Sigmoid colon (tissue), 7 donors: ENCODE measurements around the gene TRPM6. TPM values are rescaled to one million over a fixed set of nuclear protein-coding genes. Genes with fewer than 3 reads are reported as not detected.

ENCODE experiments used
- DNase-seq: peaks from one replicate; pipeline ENCODE4 v3.0.0-alpha.2; 2019
- H3K27ac ChIP-seq, 4 donors: fragments of 200-600 bp; sonication (generic); one replicate each; pipeline ENCODE4 v1.5.1; 2016 to 2019; ENCODE audit warnings: mild to moderate bottlenecking in 1 of 4
- H3K27me3 ChIP-seq, 3 donors: fragments of 200-600 bp; sonication (generic); one replicate each; pipeline ENCODE4 v1.5.1; 2019; ENCODE audit warnings: mild to moderate bottlenecking in 1 of 3
- H3K36me3 ChIP-seq, 4 donors: fragments of 200-600 bp; sonication (generic); one replicate each; pipeline ENCODE4 v1.5.1; 2016 to 2019
- H3K4me1 ChIP-seq, 4 donors: fragments of 200-600 bp; sonication (generic); one replicate each; pipeline ENCODE4 v1.5.1; 2017 to 2019
- H3K4me3 ChIP-seq, 4 donors: fragments of 200-600 bp; sonication (generic); one replicate each; pipeline ENCODE4 v1.5.1; 2017 to 2019; ENCODE audit warnings: mild to moderate bottlenecking in 2 of 4, moderate library complexity in 1 of 4
- H3K9me3 ChIP-seq, 4 donors: fragments of 200-600 bp in 3 of 4; sonication (generic) in 3 of 4; one replicate each; pipeline versions ENCODE4 v1.5.1 to v1.6.1; 2013 to 2019
- EP300 ChIP-seq, 4 donors: sonication (generic); formaldehyde crosslinking; IDR thresholded peaks; one replicate each; pipeline ENCODE4 v1.6.1; 2017; ENCODE audit warnings: antibody characterized with exemption in 4 of 4
- POLR2A ChIP-seq, 2 donors: fragments of 450-650 bp; IDR thresholded peaks; one replicate each; pipeline ENCODE4 v1.6.1; 2016; ENCODE audit warnings: antibody characterized with exemption in 2 of 2, mild to moderate bottlenecking in 2 of 2, moderate library complexity in 2 of 2
- POLR2AphosphoS5 ChIP-seq, 4 donors: sonication (generic); formaldehyde crosslinking; IDR thresholded peaks; one replicate each; pipeline ENCODE4 v1.6.1; 2017; ENCODE audit warnings: antibody characterized with exemption in 4 of 4
- WGBS, 2 donors: extraction: QIAGEN DNeasy Blood & Tissue Kit; methylation state at CpG; one replicate each; pipeline ENCODE4 v1.1.7; 2013; 5-methylcytosine and 5-hydroxymethylcytosine counted together
- intact Hi-C: fragments of 100-400 bp; cut with DNase I; formaldehyde crosslinking; loops from one replicate; pipeline ENCODE4 v1.15.1; 2023
- polyA plus RNA-seq, 3 donors: library from polyadenylated mRNA; stranded (reverse); fragments of 200-250 nt; gene quantifications; one replicate each; pipeline ENCODE4 v1.2.3, GENCODE V29; 2013
- total RNA-seq, 4 donors: library from RNA; depleted of rRNA; stranded (reverse); fragments of >200 nt; gene quantifications; one replicate each; pipeline ENCODE4 v1.1.0, GENCODE V29; 2016
- TF ChIP-seq, protein P1 (sequence below), 4 experiments: fragments of 450-650 bp in 3 of 4; fragments of 200-600 bp in 1 of 4; IDR thresholded peaks; one replicate each; pipeline ENCODE4 v1.5.1; 2016 to 2019; ENCODE audit warnings: antibody characterized with exemption in 4 of 4, mild to moderate bottlenecking in 3 of 4, moderate library complexity in 2 of 4
- donor health status: healthy with polysubstance abuse.
- donor health status: Bipolar disorder and iron deficiency.
- donor health status: healthy.

TRPM6 gene
- total and polyA plus RNA-seq, 7 donors: 0.41 to 12.7 (median 6.7) TPM; not detected in 2

DNA sequence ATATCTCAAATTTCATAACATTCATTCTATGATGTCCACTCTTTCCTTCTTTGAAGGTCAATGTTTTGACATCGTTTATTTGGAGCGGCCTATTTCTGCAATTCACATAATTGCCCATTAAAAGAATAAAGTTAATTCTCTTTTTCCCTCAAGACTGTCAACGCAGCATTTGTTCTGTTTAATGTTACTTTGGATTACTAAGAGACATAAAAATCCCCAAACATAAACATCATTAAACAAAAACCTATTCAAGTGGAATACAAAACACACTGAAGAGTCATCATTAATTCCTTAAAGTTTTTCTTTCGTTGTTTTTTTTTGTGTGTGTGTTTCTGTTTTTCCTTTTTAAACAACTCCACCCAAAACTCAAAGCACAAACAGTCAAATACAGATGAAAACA is 151.1 kb downstream of the TRPM6 start:
- TF ChIP-seq POLR2AphosphoS5 (IDR thresholded peaks at IDR 0.05) (no peak), EP300 (IDR thresholded peaks at IDR 0.05) (no peak), POLR2A (IDR thresholded peaks at IDR 0.05) (no peak)
- TF ChIP-seq, protein P1, sequence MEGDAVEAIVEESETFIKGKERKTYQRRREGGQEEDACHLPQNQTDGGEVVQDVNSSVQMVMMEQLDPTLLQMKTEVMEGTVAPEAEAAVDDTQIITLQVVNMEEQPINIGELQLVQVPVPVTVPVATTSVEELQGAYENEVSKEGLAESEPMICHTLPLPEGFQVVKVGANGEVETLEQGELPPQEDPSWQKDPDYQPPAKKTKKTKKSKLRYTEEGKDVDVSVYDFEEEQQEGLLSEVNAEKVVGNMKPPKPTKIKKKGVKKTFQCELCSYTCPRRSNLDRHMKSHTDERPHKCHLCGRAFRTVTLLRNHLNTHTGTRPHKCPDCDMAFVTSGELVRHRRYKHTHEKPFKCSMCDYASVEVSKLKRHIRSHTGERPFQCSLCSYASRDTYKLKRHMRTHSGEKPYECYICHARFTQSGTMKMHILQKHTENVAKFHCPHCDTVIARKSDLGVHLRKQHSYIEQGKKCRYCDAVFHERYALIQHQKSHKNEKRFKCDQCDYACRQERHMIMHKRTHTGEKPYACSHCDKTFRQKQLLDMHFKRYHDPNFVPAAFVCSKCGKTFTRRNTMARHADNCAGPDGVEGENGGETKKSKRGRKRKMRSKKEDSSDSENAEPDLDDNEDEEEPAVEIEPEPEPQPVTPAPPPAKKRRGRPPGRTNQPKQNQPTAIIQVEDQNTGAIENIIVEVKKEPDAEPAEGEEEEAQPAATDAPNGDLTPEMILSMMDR (IDR thresholded peaks at IDR 0.05): no peak
- DNase-seq: no peak
- Histone ChIP-seq H3K27ac (no peak overlapping the region), H3K4me1 (no peaks in the 10 kb centered on the region), H3K36me3 (no peaks in the 10 kb centered on the region), H3K9me3 (no peaks in the 10 kb centered on the region), H3K4me3 (no peak overlapping the region), H3K27me3 (no peaks in the 10 kb centered on the region)
- WGBS, 2 donors: 78 to 80% methylated on average over 4 of the region's 4 CpGs
- intact Hi-C loops: no loop called here

DNA sequence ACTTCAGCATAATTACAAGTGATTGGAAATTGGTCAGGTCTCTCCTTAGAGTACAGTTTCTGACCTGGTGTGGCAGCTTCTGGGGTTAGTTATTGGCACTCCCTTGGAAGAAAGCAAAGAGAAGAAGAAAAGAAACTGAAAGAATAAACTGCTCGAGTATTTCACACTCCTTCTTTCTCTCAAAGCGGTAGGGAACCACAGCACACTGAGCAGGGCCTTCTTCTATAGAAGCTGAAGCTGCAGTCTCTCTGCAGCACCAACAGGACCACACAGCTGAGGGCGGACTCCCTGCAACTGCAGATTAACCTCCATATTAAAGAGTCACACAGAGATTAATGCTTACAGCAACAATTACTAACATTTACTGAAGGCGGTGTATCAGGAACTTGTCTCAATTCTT is 152.0 kb downstream of the TRPM6 start:
- Histone ChIP-seq H3K36me3 (no peaks in the 10 kb centered on the region), H3K9me3 (no peaks in the 10 kb centered on the region), H3K27me3 (no peaks in the 10 kb centered on the region), H3K27ac (no peak overlapping the region), H3K4me3 (no peak overlapping the region), H3K4me1 (no peaks in the 10 kb centered on the region)
- TF ChIP-seq POLR2A (IDR thresholded peaks at IDR 0.05): no peak
- TF ChIP-seq POLR2AphosphoS5 (IDR thresholded peaks at IDR 0.05): no peak
- intact Hi-C loops: no loop called here
- DNase-seq: no peak
- WGBS, 2 donors: 75 to 76% methylated on average over 4 of the region's 4 CpGs

DNA sequence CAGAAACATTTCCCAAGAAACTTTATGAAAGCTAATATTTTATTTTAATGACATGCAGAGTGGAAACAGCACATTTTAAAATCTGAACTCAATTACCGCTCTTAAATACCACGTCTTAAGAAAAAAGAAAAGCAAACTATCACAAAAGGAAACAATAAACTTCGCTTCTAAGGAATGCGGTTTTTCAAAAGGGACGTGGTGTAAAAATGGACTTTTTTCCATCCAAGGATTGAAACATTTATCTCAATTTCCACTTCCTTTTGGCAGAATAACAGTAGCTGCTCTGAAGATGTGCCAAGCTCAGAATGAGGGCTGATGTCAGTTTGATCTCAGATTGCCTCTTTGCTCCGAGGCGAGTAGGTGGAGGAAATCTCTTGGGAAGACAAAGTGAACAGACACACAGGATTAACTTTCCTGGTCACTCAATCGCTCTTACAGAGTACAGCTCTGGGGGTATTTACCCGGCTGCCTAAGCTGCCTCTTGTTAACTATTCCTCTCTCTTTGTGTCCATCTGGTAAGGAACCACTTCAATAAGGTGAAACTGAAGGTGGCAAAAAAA is 158.5 kb downstream of the TRPM6 start:
- Histone ChIP-seq H3K4me1 (no peaks in the 10 kb centered on the region), H3K4me3 (no peak overlapping the region), H3K36me3 (no peaks in the 10 kb centered on the region), H3K27ac (no peak overlapping the region), H3K27me3 (no peaks in the 10 kb centered on the region), H3K9me3 (no peaks in the 10 kb centered on the region)
- TF ChIP-seq POLR2A (IDR thresholded peaks at IDR 0.05) (no peak), POLR2AphosphoS5 (IDR thresholded peaks at IDR 0.05) (no peak), EP300 (IDR thresholded peaks at IDR 0.05) (no peak)
- TF ChIP-seq, protein P1 (IDR thresholded peaks at IDR 0.05): no peak
- no peak for DNase-seq
- 56 to 59% methylated on average over 9 of the region's 9 CpGs for WGBS, 2 donors
- intact Hi-C loops: no loop called here

DNA sequence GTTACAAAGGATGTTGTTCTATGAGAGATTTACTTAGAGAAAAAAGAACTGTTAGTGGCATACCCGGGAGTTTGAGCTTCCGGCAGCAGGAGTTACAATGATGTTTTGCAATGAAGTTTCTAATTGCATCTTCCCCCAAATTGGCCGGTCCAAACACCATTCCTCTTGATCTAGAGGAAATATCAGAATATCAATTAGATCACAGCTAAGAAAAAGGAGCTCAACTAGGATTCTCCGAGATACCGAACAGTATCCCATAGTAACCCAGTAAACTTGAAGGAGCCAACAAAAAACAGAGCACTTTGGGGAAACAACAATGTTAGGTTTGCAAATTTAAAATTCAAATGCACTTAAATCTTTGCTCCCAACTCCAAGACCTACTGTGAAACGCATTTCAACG is 159.5 kb downstream of the TRPM6 start:
- DNase-seq: no peak
- 79 to 88% methylated on average over 7 of the region's 7 CpGs for WGBS, 2 donors
- intact Hi-C loops: no loop called here
- Histone ChIP-seq H3K36me3 (no peaks in the 10 kb centered on the region), H3K4me1 (no peaks in the 10 kb centered on the region), H3K27ac (no peak overlapping the region), H3K27me3 (no peaks in the 10 kb centered on the region), H3K4me3 (no peak overlapping the region), H3K9me3 (no peaks in the 10 kb centered on the region)
- TF ChIP-seq POLR2AphosphoS5 (IDR thresholded peaks at IDR 0.05) (no peak), POLR2A (IDR thresholded peaks at IDR 0.05) (no peak), EP300 (IDR thresholded peaks at IDR 0.05) (no peak)
- TF ChIP-seq, protein P1 (IDR thresholded peaks at IDR 0.05): no peak

DNA sequence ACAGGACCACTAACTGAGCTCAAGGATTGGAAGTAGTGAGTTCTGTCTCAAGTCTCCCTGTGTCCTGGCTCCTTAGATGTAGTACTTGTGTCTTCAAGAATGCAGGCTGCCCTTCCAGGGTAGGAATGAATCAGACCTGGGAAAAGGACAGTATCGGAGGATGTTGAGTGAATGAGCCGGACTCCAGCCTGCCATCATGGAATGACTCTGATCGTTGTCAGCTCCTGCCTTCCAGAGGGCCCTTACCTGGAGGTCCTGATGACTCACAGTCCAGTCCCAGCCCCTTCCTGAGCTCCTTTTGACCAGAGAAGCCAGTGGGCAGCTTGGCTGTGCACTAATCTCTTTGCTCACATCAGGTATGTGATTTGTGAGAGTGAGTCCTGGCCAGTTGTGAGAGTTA is 161.1 kb downstream of the TRPM6 start:
- Histone ChIP-seq H3K4me3 (no peak overlapping the region), H3K36me3 (no peaks in the 10 kb centered on the region), H3K9me3 (no peaks in the 10 kb centered on the region), H3K4me1 (no peaks in the 10 kb centered on the region), H3K27ac (no peak overlapping the region), H3K27me3 (no peaks in the 10 kb centered on the region)
- 95 to 97% methylated on average over 3 of the region's 3 CpGs for WGBS, 2 donors
- intact Hi-C loops: no loop called here
- DNase-seq: no peak
- TF ChIP-seq EP300 (IDR thresholded peaks at IDR 0.05) (no peak), POLR2A (IDR thresholded peaks at IDR 0.05) (no peak), POLR2AphosphoS5 (IDR thresholded peaks at IDR 0.05) (no peak)
- TF ChIP-seq, protein P1 (IDR thresholded peaks at IDR 0.05): no peak
